AG10803 (cell line): ENCODE data around the gene RESP18.
"Not testable (repeated sequence)": the region's sequence is repeated elsewhere in the genome, so short reads cannot be mapped to it uniquely, and the experiment has no call there.

ENCODE experiments used
- DNase-seq: peaks from one replicate; pipeline ENCODE4 v3.0.0; 2010; ENCODE audit warnings: low read depth
- H3K4me3 ChIP-seq: 2 replicates; pipeline ENCODE4 v1.5.1; 2011; ENCODE audit warnings: mild to moderate bottlenecking, low read length, control low read depth
- TF ChIP-seq, protein P1 (sequence below): conservative IDR thresholded peaks from 2 replicates; pipeline ENCODE4 v1.5.1; 2011; ENCODE audit warnings: mild to moderate bottlenecking, low read length, control low read depth, inconsistent platforms

RESP18 gene

DNA sequence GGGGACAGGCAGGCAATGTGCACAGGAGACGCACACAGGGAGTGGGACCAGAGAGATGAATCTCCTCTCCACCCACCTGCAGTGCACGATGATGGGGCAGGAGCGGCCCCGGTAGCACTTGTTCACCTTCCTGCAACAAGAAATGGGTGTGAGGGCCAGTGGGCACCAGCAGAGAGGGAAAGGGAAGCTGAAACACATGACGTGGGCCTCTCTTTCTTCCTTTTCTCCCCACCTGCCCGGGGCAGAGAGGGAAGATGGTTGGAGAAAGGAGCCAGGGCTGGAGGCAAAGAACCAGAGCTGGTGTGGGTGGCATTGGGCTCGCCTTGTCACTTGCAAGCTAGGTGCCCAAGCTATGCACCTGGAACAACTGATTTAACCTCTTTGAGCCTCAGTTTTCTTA lies 41.1 kb downstream of the RESP18 start:
- TF ChIP-seq, protein P1, sequence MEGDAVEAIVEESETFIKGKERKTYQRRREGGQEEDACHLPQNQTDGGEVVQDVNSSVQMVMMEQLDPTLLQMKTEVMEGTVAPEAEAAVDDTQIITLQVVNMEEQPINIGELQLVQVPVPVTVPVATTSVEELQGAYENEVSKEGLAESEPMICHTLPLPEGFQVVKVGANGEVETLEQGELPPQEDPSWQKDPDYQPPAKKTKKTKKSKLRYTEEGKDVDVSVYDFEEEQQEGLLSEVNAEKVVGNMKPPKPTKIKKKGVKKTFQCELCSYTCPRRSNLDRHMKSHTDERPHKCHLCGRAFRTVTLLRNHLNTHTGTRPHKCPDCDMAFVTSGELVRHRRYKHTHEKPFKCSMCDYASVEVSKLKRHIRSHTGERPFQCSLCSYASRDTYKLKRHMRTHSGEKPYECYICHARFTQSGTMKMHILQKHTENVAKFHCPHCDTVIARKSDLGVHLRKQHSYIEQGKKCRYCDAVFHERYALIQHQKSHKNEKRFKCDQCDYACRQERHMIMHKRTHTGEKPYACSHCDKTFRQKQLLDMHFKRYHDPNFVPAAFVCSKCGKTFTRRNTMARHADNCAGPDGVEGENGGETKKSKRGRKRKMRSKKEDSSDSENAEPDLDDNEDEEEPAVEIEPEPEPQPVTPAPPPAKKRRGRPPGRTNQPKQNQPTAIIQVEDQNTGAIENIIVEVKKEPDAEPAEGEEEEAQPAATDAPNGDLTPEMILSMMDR, result no peak
- H3K4me3 ChIP-seq, result no peak overlapping the region
- no peak for DNase-seq

DNA sequence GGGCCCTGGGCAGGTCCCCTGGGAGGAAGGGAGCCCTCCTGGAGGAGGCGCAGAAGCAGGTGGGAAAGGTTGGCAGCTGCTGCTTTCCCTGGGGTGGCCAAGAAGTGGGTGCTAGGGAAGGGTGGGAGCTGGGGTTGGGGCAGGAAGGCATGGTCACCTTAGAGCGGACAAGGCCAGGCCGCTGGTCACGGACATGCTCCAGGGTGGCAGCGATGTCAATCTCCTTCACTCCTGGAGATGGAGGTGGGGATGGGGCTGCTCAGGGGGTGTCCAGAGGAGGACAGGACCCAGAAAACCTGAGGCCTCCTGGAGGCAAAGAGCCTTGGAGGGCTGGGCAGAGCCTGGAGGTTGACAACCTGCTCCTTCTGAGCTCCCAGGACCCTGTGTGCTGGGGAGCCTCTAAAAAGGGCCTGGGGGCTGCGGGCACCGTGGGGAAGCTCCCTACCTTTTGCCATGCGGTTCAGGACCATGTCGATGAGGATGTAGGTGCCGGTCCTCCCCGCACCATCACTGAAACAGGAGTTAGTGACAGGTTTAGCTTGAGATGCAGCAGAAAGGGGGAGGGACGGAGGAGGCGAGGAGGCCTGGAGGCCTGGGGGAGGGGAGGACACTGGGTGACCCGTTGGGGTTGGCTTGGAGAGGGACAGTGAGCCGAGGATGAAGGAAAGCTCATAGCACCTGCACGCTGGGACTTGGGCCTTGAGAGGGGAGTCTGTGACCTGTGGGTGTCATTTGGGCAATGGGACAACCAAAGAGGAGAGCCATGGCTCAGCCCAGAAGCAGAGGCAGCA lies 42.0 kb downstream of the RESP18 start:
- TF ChIP-seq, protein P1, result no peak
- DNase-seq, result no peak
- H3K4me3 ChIP-seq, result no peak overlapping the region

DNA sequence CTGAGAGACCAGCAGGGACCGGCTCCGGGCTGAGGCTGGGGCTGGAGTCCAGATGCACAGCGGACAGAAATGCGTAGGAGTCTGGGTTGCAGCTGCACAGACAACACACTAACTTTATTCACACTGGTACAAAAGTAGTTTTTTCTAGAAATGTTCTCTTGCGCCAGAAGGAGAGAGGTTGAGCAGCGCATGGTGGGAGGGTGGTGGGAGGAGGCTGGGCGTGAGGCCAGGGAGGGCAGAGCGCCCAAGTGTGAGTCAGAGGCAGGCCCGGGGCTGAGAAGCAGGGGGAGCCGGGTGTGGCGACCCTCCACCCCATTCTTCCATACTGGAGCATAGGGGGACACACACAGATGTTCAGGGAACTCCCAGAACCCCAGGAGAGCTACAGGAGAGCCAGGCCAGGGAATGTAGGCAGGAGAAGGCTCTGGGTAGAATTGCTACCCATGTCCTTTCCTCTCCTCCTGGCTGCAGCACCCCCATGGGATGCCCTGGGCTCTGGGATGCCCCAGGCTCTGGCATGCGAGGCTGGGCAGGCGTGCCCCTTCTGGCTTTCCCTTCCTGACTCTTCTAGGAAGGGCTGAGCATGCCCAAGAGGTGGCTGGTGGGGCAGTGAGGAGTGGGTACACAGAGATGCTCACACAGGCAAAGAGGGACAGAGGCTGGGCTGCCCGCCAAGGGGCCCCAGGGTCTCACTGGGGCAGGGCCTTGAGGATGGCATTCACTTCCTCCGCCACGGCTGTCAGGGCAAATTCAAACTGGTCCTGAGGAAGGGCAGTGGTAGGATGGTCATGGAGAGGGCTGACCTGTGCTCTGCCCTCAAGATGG lies 42.8 kb downstream of the RESP18 start:
- H3K4me3 ChIP-seq, result no peak overlapping the region
- peak; percentile 88 for DNase-seq
- TF ChIP-seq, protein P1, result no peak

DNA sequence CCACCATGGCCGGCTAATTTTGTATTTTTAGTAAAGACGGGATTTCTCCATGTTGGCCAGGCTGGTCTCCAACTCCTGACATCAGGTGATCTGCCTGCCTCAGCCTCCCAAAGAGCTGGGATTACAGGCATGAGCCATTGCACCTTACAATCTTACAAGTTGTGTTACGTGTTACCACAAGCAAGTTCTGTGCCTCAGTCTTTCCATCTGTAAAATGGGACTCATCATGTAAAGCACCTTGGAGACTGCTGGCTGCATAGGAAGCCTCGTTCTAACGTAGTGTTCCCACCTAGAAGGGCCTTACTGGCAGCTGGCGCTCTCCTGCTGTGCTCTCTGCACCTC lies 43.4 kb downstream of the RESP18 start:
- TF ChIP-seq, protein P1, result no peak
- no peak for DNase-seq
- H3K4me3 ChIP-seq, result no peak overlapping the region; the same call in 1 of the 2 replicates

DNA sequence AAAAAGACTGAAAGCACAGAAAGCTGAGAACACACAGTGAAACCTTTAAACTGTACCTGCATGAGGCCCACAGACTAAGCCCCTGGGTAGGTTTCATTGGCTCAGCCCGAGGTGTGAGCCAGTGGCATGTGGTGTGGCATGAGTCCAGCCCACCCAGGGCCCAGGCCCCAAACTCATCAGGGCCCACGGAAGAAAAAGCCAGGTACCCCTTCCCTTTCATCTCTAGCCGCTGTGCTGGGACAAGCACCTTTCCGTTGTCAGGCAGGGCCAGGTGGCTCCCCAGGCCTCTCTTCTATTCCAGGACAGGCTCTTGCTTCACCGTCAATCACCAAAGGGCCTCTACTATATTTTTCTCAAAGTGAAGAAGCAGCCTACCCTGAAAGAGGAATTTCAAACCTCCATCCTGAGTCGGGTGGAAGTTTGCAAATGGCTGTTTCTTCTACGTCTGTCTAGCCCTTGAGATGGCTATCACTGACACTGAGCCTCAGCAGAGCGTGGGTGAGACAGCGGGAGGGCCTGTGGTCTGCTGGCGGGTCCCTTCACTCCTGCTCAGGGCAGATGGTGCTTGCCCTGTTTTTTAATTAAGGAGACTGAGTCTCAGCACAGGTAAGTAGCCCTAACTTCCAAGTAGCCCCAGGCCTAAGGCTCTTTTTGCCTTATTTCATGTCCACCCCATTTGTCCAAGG lies 44.8 kb downstream of the RESP18 start:
- H3K4me3 ChIP-seq, result no peak overlapping the region
- DNase-seq, result no peak
- TF ChIP-seq, protein P1, result no peak

DNA sequence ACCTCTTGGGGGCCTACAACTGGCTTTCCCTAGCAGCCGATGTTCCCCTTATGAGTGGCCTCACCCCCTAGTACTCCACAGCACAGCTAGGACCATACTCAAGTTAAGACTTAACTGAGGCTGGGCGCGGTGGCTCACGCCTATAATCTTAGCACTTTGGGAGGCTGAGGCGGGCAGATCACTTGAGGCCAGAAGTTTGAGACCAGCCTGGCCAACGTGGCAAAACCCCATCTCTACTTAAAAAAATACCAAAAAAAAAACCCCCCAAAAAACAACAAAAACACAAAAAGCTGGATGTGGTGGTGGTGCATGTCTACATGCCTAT lies 45.5 kb downstream of the RESP18 start:
- not testable (repeated sequence) for DNase-seq, H3K4me3 ChIP-seq

DNA sequence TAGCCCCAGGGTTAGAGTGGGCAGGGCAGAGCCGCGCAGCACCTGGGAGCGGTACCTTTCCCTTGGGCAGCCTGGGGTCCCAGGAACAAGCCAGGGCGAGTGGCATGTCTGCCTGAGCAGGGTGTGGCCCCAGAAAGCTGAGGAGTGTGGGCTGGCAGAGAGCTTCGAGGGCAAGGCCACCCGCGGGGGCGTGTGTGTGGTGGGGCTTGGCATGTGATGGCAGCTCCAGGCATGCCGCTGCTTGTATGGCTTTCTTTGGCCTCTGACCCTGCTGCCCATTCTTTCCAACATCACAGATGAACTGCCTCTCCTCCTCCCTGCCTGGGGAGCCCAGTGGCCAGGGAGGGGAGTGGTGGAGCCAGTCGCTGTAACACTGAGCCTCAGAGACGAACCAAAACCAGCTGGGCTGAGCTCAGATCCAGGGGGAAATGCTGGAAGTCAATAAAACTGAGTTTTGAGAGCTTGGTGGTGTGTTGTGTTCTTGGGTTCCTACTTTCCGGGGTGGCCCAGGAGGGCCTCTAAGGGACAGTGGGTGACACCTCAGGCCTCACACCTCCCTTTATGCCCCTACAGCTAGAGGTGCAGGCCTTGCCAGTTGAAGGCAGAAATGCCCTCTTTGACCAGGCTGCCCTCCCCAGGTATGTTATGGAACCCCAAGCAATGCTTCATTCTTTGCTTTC lies 46.0 kb downstream of the RESP18 start:
- H3K4me3 ChIP-seq, result no peak overlapping the region
- no peak for DNase-seq
- TF ChIP-seq, protein P1, result 0 out of 2 replicates have a peak, but pooled peaks have one; percentile 4
